ENCODE data around the gene PRKN. TPM values are rescaled to one million over a fixed set of nuclear protein-coding genes. Genes with fewer than 3 reads are reported as not detected.

PRKN gene
- polyA plus RNA-seq, 1 experiment = 0.71 TPM

GRCh38 chr6:162491637-162492036, 235.9 kb downstream of the PRKN start:
- H3K36me3 ChIP-seq (ENCODE audit: control insufficient read depth, insufficient read depth, low read length) = no peaks in the 10 kb centered on the region
- POLR2A ChIA-PET = no interaction called here
- CTCF ChIA-PET = no interaction called here

GRCh38 chr6:162489101-162489976, 238.2 kb downstream of the PRKN start:
- TF ChIP-seq CTCF (IDR thresholded peaks at IDR 0.05; ENCODE audit: insufficient read depth, low read depth, low read length) = no peak
- ChIA-PET CTCF (no interaction called here), POLR2A (no interaction called here)

More at GRCh38 chr6:162491637-162492036, 235.9 kb downstream of the PRKN start:
- H3K27me3 ChIP-seq (ENCODE audit: control insufficient read depth, insufficient read depth, low read length) = no peaks in the 10 kb centered on the region
- no peak for DNase-seq (ENCODE audit: low read depth)
- H3K4me3 ChIP-seq (ENCODE audit: low read depth, low read length) = no peak overlapping the region
- TF ChIP-seq CTCF (IDR thresholded peaks at IDR 0.05; ENCODE audit: insufficient read depth, low read depth, low read length) = no peak

GRCh38 chr6:162488444-162488843, 239.1 kb downstream of the PRKN start:
- CTCF ChIA-PET = no interaction called here
- no peaks in the 10 kb centered on the region for H3K36me3 ChIP-seq (ENCODE audit: control insufficient read depth, insufficient read depth, low read length)
- POLR2A ChIA-PET = no interaction called here
- H3K4me3 ChIP-seq (ENCODE audit: low read depth, low read length) = no peak overlapping the region
- no peaks in the 10 kb centered on the region for H3K27me3 ChIP-seq (ENCODE audit: control insufficient read depth, insufficient read depth, low read length)
- no peak for TF ChIP-seq CTCF (IDR thresholded peaks at IDR 0.05; ENCODE audit: insufficient read depth, low read depth, low read length)
- no peak for DNase-seq (ENCODE audit: low read depth)

More at GRCh38 chr6:162489101-162489976, 238.2 kb downstream of the PRKN start:
- H3K27me3 ChIP-seq (ENCODE audit: control insufficient read depth, insufficient read depth, low read length) = no peaks in the 10 kb centered on the region
- no peak overlapping the region for H3K4me3 ChIP-seq (ENCODE audit: low read depth, low read length)
- no peak for DNase-seq (ENCODE audit: low read depth)
- no peaks in the 10 kb centered on the region for H3K36me3 ChIP-seq (ENCODE audit: control insufficient read depth, insufficient read depth, low read length)

- Histone ChIP-seq H3K4me3 (ENCODE audit: low read depth, low read length) (no peak overlapping the region), H3K36me3 (ENCODE audit: control insufficient read depth, insufficient read depth, low read length) (no peaks in the 10 kb centered on the region), H3K27me3 (ENCODE audit: control insufficient read depth, insufficient read depth, low read length) (no peaks in the 10 kb centered on the region)
- TF ChIP-seq CTCF (IDR thresholded peaks at IDR 0.05; ENCODE audit: insufficient read depth, low read depth, low read length) = no peak
- CTCF ChIA-PET = no interaction called here
- POLR2A ChIA-PET = no interaction called here
- no peak for DNase-seq (ENCODE audit: low read depth)
Observed at GRCh38 chr6:162485464-162485863, 242.1 kb downstream of the PRKN start.

- no peak for TF ChIP-seq CTCF (IDR thresholded peaks at IDR 0.05; ENCODE audit: insufficient read depth, low read depth, low read length)
- no peaks in the 10 kb centered on the region for H3K36me3 ChIP-seq (ENCODE audit: control insufficient read depth, insufficient read depth, low read length)
- no peak overlapping the region for H3K4me3 ChIP-seq (ENCODE audit: low read depth, low read length)
- H3K27me3 ChIP-seq (ENCODE audit: control insufficient read depth, insufficient read depth, low read length) = no peaks in the 10 kb centered on the region
- CTCF ChIA-PET = no interaction called here
- DNase-seq (ENCODE audit: low read depth) = no peak
- POLR2A ChIA-PET = no interaction called here
Observed at GRCh38 chr6:162481938-162482337, 245.6 kb downstream of the PRKN start.
